SK-N-SH (cell line): ENCODE data around the gene PPP2R3A.

ENCODE experiments used
- EP300 ChIP-seq, 2 experiments: IDR thresholded peaks; 2 replicates each; pipeline versions ENCODE4 v1.4.0 to v1.6.1; 2012; ENCODE audit warnings: borderline replicate concordance in 1 of 2, low read depth in 1 of 2, low read length in 1 of 2
- FOXM1 ChIP-seq: IDR thresholded peaks from 2 replicates; pipeline ENCODE4 v1.4.0; 2012; ENCODE audit warnings: low read depth, mild to moderate bottlenecking
- GABPA ChIP-seq: IDR thresholded peaks from 2 replicates; pipeline ENCODE4 v1.4.0; 2012; ENCODE audit warnings: low read depth, mild to moderate bottlenecking
- RAD21 ChIP-seq: IDR thresholded peaks from 2 replicates; pipeline ENCODE4 v1.6.1; 2012; ENCODE audit warnings: mild to moderate bottlenecking, low read length
- RCOR1 ChIP-seq: fragments of 150-350 bp; IDR thresholded peaks from 2 replicates; pipeline ENCODE4 v1.6.1; 2017; ENCODE audit warnings: antibody characterized with exemption, low read length
- RFX5 ChIP-seq: IDR thresholded peaks from 2 replicates; pipeline ENCODE4 v1.6.1; 2012; ENCODE audit warnings: mild to moderate bottlenecking, improper control_type of control experiment, low read length
- RXRA ChIP-seq: IDR thresholded peaks from 2 replicates; pipeline ENCODE4 v1.4.0; 2012; ENCODE audit warnings: low read depth, mild to moderate bottlenecking, borderline replicate concordance
- TAF1 ChIP-seq: IDR thresholded peaks from 2 replicates; pipeline ENCODE4 v1.6.1; 2012; ENCODE audit warnings: low read depth, mild to moderate bottlenecking, low read length, moderate library complexity, borderline replicate concordance
- TF ChIP-seq, protein P1 (sequence below): fragments of 150-350 bp; IDR thresholded peaks from 2 replicates; pipeline ENCODE4 v1.6.1; 2016; ENCODE audit warnings: mild to moderate bottlenecking, low read depth, low read length
- TF ChIP-seq, protein P2 (sequence below): fragments of 200-600 bp; sonication (generic); IDR thresholded peaks from 2 replicates; pipeline ENCODE4 v1.6.1; 2017; ENCODE audit warnings: antibody characterized with exemption, mild to moderate bottlenecking, moderate library complexity
- TF ChIP-seq, protein P3 (sequence below): IDR thresholded peaks from 2 replicates; pipeline ENCODE4; 2012

DNA sequence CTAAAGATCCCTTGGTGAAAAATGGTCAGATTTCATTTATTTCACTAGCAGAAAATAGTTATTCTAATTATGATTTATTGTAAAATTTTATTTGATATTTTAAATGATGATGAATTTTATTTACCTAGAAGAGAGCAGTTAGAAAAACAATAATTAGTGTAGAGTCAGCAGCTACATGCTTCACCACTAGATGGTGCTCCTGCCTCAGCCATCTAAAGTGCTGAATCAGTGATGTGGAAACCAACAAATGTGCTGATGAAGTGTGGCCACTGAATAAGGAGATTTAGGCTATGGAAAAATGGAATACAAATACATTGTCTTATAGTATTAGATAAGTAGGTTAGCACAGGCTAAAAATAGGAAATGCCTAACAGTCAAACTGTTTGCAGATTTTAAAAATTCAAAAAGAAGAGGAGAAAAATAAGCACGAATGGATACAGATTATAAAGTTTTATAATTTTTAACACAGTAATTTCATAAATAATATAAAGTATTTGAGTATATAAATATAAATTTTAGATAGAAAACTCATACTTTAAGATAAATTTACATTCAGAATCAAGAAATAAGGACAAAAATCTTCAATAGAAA, 109.8 kb downstream of the PPP2R3A start:
- TF ChIP-seq RCOR1: no peak
- TF ChIP-seq, protein P1, sequence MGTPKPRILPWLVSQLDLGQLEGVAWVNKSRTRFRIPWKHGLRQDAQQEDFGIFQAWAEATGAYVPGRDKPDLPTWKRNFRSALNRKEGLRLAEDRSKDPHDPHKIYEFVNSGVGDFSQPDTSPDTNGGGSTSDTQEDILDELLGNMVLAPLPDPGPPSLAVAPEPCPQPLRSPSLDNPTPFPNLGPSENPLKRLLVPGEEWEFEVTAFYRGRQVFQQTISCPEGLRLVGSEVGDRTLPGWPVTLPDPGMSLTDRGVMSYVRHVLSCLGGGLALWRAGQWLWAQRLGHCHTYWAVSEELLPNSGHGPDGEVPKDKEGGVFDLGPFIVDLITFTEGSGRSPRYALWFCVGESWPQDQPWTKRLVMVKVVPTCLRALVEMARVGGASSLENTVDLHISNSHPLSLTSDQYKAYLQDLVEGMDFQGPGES: no peak
- no peak for TF ChIP-seq GABPA
- no peak for TF ChIP-seq TAF1
- TF ChIP-seq FOXM1: no peak
- peak; percentile 99 for TF ChIP-seq RAD21
- no peak for TF ChIP-seq RFX5
- TF ChIP-seq, protein P2, sequence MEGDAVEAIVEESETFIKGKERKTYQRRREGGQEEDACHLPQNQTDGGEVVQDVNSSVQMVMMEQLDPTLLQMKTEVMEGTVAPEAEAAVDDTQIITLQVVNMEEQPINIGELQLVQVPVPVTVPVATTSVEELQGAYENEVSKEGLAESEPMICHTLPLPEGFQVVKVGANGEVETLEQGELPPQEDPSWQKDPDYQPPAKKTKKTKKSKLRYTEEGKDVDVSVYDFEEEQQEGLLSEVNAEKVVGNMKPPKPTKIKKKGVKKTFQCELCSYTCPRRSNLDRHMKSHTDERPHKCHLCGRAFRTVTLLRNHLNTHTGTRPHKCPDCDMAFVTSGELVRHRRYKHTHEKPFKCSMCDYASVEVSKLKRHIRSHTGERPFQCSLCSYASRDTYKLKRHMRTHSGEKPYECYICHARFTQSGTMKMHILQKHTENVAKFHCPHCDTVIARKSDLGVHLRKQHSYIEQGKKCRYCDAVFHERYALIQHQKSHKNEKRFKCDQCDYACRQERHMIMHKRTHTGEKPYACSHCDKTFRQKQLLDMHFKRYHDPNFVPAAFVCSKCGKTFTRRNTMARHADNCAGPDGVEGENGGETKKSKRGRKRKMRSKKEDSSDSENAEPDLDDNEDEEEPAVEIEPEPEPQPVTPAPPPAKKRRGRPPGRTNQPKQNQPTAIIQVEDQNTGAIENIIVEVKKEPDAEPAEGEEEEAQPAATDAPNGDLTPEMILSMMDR: peak; percentile 93
- TF ChIP-seq, protein P3, sequence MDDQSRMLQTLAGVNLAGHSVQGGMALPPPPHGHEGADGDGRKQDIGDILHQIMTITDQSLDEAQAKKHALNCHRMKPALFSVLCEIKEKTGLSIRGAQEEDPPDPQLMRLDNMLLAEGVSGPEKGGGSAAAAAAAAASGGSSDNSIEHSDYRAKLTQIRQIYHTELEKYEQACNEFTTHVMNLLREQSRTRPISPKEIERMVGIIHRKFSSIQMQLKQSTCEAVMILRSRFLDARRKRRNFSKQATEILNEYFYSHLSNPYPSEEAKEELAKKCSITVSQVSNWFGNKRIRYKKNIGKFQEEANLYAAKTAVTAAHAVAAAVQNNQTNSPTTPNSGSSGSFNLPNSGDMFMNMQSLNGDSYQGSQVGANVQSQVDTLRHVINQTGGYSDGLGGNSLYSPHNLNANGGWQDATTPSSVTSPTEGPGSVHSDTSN: no peak
- no peak for TF ChIP-seq EP300 (IDR thresholded peaks at IDR 0.05; ENCODE audit: borderline replicate concordance in 1 of 2, low read depth in 1 of 2, low read length in 1 of 2)
- TF ChIP-seq RXRA: no peak
